GM19438 (cell line): Measurements from ENCODE around the gene ZDHHC4.
A peak's percentile ranks its signal among the peaks of the same experiment; 100 is the strongest.
"Not testable (repeated sequence)": the region's sequence is repeated elsewhere in the genome, so short reads cannot be mapped to it uniquely, and the experiment has no call there.

Experiments used
- ATAC-seq: cut with Tn5 transposase; IDR thresholded peaks from one replicate; pipeline ENCODE4 v1.9.1; 2021; ENCODE audit warnings: low read depth; ENCODE audit not compliant: unreplicated experiment

ZDHHC4 gene

GRCh38 chr7:6631605-6632004 lies 54.4 kb downstream of the ZDHHC4 start:
- ATAC-seq: no peak

GRCh38 chr7:6634021-6634420 lies 56.8 kb downstream of the ZDHHC4 start:
- no peak for ATAC-seq

GRCh38 chr7:6634971-6635370 lies 57.7 kb downstream of the ZDHHC4 start:
- not testable (repeated sequence) for ATAC-seq

DNA sequence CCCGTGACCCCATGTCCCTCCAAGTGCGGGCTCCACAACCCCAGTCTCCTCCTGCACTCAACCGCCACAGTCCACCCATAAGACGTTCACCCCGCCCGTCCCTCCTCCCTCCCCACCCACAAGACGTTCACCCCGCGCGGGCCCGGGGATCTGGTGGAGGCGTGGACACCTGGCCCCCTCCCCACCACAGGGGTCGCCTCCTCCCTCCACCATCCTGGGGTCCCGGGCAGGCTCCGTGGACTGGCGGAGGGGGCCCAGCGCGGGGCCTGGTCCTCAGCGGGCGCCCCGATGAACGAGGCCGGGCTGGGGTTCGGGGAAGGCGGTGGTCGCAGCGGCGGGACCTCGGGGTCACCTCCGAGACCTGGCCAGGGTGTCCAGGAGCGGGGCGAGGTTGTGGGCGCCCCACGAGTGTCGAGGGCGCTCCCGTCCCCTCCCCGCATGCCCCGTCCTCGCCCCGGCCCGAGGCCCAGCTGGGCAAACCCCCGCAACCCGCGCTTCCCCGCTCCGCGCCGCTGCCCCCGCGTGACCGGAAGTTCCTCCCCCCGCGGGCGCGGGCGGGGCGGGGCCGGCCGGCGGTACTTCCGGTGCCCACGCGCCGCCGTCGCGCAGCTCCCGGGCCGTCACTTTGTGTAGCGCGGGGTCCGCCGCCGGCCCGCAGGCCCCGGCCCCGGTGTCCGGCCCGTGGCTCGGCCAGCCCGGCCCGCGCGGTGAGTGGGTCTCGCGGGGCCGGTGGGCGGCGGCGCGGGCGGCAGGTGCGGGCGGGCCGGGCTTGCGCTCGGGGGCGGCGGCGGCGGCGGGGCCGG lies 59.7 kb downstream of the ZDHHC4 start, which contains the start of gene ZNF316:
Gene ZNF316, plus strand, starts transcription at position 578 of the 803 bp plus-strand sequence. CDS start 5,092 bp downstream, outside the sequence.
- ATAC-seq: peak; percentile 61

DNA sequence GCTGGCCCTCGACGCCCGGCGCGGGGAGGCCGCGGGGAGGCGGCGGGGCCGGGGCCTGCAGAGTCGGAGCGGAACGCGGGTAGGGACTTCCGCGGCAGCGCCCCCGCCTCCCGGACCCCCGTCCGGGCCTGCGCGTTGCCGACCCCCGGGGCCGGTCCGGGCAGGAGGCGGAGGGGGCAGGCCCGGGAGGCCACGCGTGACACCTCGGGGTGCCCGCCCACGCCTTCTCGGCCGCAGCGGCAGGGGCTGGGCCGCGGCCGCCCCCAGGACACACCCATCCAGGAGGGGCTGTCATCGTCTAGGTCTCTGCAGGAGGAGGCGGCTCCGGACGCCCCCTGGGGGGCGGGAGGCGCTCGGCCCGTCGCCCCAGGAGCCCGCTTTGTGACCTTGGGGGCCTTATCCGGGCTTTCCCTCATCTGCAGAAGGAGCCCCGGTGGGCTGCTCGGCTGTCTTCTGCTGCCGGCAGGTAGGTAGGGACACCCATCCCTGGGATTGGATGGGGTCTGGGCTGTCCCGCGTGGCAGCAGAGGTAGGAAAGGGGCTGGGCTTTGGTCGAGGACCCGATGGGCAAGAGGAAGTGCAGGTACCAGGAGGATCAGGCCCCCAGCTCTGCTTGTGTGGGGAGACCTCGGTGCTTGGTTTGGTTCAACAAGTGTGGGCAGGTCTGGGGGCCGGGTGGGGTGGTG lies 60.4 kb downstream of the ZDHHC4 start:
- ATAC-seq: peak; percentile 81
